ENCODE measurements around the gene CAND2. TPM values are rescaled to one million over a fixed set of nuclear protein-coding genes. Genes with fewer than 3 reads are reported as not detected.

The CAND2 gene
- total RNA-seq, 4 donors from 2014 or later, result 1.3 to 2.2 (median 1.5) TPM

GRCh38 chr3:12862387-12862786, 65.9 kb downstream of the CAND2 start:
- TF ChIP-seq CTCF (IDR thresholded peaks at IDR 0.05; ENCODE audit: low read depth), result no peak

DNA sequence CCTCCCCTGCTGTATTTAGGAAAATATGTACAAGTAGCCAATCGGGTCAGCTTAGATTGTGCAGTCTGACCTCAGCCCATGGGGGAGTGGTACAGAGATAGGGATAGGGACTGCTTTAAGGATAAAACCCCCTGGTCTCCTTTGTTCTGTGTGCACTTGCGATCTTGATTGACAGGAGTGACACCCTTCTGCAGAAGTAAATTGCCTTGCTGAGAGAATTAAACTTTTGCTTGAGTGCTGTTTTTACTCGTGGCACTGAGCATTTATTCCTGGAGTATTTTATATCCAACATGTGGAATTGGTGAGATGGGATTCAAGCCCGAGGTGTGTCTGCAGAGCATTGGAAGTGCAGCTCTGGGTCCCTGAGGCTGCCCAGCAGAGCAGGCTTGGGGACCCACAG, 68.8 kb downstream of the CAND2 start:
- TF ChIP-seq CTCF (IDR thresholded peaks at IDR 0.05; ENCODE audit: low read depth), result no peak

- TF ChIP-seq CTCF (IDR thresholded peaks at IDR 0.05; ENCODE audit: low read depth), result no peak
These were observed 70.4 kb downstream of the CAND2 start for GRCh38 chr3:12866836-12867235.

GRCh38 chr3:12868039-12869034, 71.9 kb downstream of the CAND2 start:
- TF ChIP-seq CTCF (IDR thresholded peaks at IDR 0.05; ENCODE audit: low read depth), result no peak

DNA sequence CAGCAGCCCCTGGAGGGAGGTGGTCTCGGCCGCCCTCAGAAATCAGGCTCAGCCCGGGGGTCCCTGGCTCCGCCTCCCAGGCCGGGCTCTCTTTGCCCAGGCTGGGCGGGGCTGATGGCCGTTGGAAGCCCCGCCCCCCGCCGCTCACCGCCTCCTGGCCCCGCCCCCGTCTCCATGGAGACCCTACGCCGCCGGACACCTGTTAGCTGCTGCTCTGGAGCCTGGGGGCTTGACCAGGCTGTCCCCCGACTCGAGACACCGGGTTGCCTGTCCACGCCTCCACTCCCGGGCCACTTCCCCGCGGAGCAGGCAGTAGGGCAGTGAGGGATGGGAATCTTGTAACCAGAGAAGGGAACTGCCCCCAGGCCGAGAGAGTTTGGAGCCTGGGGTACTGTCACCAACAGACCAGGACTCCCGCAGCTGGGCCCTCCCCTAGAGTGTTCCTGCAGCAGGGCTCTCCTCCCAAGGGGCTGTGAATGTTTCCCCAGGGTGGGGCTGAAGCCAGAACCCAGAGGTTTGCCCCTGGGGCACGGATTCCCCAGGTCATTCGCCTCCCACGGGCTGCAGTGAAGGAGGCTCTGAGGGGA, 72.6 kb downstream of the CAND2 start:
- TF ChIP-seq CTCF (IDR thresholded peaks at IDR 0.05; ENCODE audit: low read depth), result no peak

DNA sequence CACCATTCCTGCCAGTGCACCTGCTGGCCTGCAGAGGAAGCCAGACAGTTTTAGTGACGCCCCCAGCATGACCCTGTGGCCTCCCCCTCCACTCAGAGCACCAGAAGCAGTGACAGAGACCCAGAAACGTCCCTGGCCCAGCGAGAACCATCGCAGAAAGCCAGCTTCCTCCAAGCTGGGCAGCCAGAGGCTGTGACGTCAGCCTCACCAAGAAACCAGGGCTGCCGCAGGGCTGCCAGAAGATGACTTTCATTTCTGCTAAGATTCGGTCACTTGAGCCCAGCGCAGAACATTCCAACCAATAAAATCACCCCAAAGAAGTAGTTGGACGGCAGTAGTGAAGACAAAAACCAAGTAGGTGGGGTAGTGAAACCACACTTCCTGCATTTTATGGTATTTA, 74.5 kb downstream of the CAND2 start:
- no peak for TF ChIP-seq CTCF (IDR thresholded peaks at IDR 0.05; ENCODE audit: low read depth)

DNA sequence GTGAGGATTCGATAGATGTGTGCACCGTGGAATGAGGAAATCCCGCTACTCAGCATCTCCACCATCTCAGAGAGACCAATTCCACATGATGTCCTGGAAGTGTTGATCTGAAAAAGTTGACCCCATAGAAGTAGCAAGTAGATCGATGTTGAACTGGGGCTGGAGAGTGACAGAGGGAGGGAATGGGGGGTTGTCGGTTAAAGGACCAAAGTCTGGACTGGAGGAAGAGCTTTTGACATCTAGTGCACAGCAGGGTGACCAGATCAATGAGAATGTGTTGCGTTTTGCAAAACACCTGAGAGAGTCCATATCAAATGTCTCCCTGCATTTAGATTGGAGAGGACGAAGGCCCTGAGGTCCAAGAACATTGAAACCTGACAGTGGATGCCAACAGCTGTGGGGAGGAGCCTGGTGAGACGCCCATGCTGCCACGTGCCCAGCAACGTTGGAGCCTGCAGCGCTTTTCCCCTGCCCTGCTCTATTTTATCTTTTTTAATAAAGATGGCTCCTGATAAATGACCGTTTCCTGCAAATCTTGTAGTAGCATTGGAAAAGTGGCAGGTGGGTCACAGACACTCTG, 75.0 kb downstream of the CAND2 start:
- TF ChIP-seq CTCF (IDR thresholded peaks at IDR 0.05; ENCODE audit: low read depth), result no peak
